NCI-H446 (cell line): ENCODE data around the gene PSMB2.
"Not testable (repeated sequence)": the region's sequence is repeated elsewhere in the genome, so short reads cannot be mapped to it uniquely, and the experiment has no call there.

Source experiments
- DNase-seq, 2 experiments: peaks; one replicate each; lab custom pipeline; 2025; lab: John Stamatoyannopoulos, UW

Gene PSMB2

GRCh38 chr1:35641233-35641866 is at the start of gene PSMB2:
Gene PSMB2, minus strand, starts transcription at chr1:35641526. Its CDS starts 94 bp downstream, at chr1:35641432.
- peak; percentile 93 to 98 for DNase-seq

GRCh38 chr1:35691080-35691479 is 49.8 kb upstream of the PSMB2 start:
- DNase-seq: no peak

- DNase-seq: not testable (repeated sequence)
Measured at GRCh38 chr1:35690103-35690502, 48.8 kb upstream of the PSMB2 start.

GRCh38 chr1:35688161-35688560 is 46.8 kb upstream of the PSMB2 start:
- no peak for DNase-seq

GRCh38 chr1:35683012-35683411 is 41.7 kb upstream of the PSMB2 start:
- DNase-seq: no peak

- no peak for DNase-seq
Measured at GRCh38 chr1:35680271-35680670, 38.9 kb upstream of the PSMB2 start.

GRCh38 chr1:35675773-35676172 is 34.4 kb upstream of the PSMB2 start:
- DNase-seq: no peak

GRCh38 chr1:35674111-35674510 is 32.8 kb upstream of the PSMB2 start:
- DNase-seq: no peak

GRCh38 chr1:35672116-35672515 is 30.8 kb upstream of the PSMB2 start:
- DNase-seq: no peak

- DNase-seq: peak in 1 of 2 experiments; percentile 35
Measured at GRCh38 chr1:35668506-35668905, 27.2 kb upstream of the PSMB2 start.

GRCh38 chr1:35666916-35667315 is 25.6 kb upstream of the PSMB2 start:
- DNase-seq: no peak

GRCh38 chr1:35666216-35666615 is 24.9 kb upstream of the PSMB2 start:
- no peak for DNase-seq

GRCh38 chr1:35663434-35663833 is 22.1 kb upstream of the PSMB2 start:
- no peak for DNase-seq

GRCh38 chr1:35661474-35661795 is 20.1 kb upstream of the PSMB2 start:
- DNase-seq: no peak

GRCh38 chr1:35660581-35661473 is 19.5 kb upstream of the PSMB2 start:
- DNase-seq: peak in 1 of 2 experiments; percentile 89

GRCh38 chr1:35659589-35659988 is 18.3 kb upstream of the PSMB2 start:
- DNase-seq: no peak

GRCh38 chr1:35657851-35658250 is 16.5 kb upstream of the PSMB2 start:
- DNase-seq: no peak

- DNase-seq: no peak
Measured at GRCh38 chr1:35656863-35657232, 15.5 kb upstream of the PSMB2 start.

GRCh38 chr1:35656148-35656862 is 15.0 kb upstream of the PSMB2 start:
- DNase-seq: no peak

GRCh38 chr1:35655196-35655595 is 13.9 kb upstream of the PSMB2 start:
- no peak for DNase-seq

- DNase-seq: no peak
Measured at GRCh38 chr1:35650416-35650815, 9.1 kb upstream of the PSMB2 start.

- no peak for DNase-seq
Measured at GRCh38 chr1:35646043-35646442, 4.7 kb upstream of the PSMB2 start.

GRCh38 chr1:35644204-35644603 is 2.9 kb upstream of the PSMB2 start:
- no peak for DNase-seq
